SK-N-SH (cell line): ENCODE results near the gene LRRC45.

Experiments used
- CTCF ChIP-seq: fragments of 200-600 bp; sonication (generic); IDR thresholded peaks from 2 replicates; pipeline ENCODE4 v1.6.1; 2017; ENCODE audit warnings: antibody characterized with exemption, mild to moderate bottlenecking, moderate library complexity
- ELF1 ChIP-seq: IDR thresholded peaks from 2 replicates; pipeline ENCODE4 v1.4.0; 2012
- FOXM1 ChIP-seq: IDR thresholded peaks from 2 replicates; pipeline ENCODE4 v1.4.0; 2012; ENCODE audit warnings: low read depth, mild to moderate bottlenecking
- MAX ChIP-seq: IDR thresholded peaks from 2 replicates; pipeline ENCODE4 v1.4.0; 2012; ENCODE audit warnings: low read depth
- MXI1 ChIP-seq: IDR thresholded peaks from 2 replicates; pipeline ENCODE4 v1.6.1; 2012; ENCODE audit warnings: mild to moderate bottlenecking, low read depth, low read length, improper control_type of control experiment
- PBX3 ChIP-seq: IDR thresholded peaks from 2 replicates; pipeline ENCODE4; 2012
- POLR2AphosphoS5 ChIP-seq: IDR thresholded peaks from 2 replicates; pipeline ENCODE4 v1.6.1; 2012; ENCODE audit warnings: low read depth, low read length
- TCF12 ChIP-seq: IDR thresholded peaks from 2 replicates; pipeline ENCODE4 v1.4.0; 2012
- USF1 ChIP-seq: IDR thresholded peaks from 2 replicates; pipeline ENCODE4 v1.4.0; 2012; ENCODE audit warnings: low read depth, borderline replicate concordance

GRCh38 chr17:82042649-82043048, 19.5 kb downstream of the LRRC45 start:
- TF ChIP-seq FOXM1 (no peak), CTCF (no peak), TCF12 (no peak), POLR2AphosphoS5 (no peak), ELF1 (no peak), MXI1 (no peak), USF1 (no peak), PBX3 (no peak), MAX (no peak)
